CD14-positive monocyte (primary cell): ENCODE data around the gene CSAD. TPM values are rescaled to one million over a fixed set of nuclear protein-coding genes. Genes with fewer than 3 reads are reported as not detected.

Source experiments
- DNase-seq, 3 donors: peaks; one replicate each; pipeline ENCODE4 v3.0.0-alpha.2; 2011 to 2022
- H2AFZ ChIP-seq: 2 replicates; pipeline ENCODE4 v1.6.0; 2012; ENCODE audit warnings: mild to moderate bottlenecking, low read depth, low read length, inconsistent platforms; ENCODE audit not compliant: insufficient read depth, poor library complexity, severe bottlenecking
- H3K27ac ChIP-seq, 2 donors: 1 replicate in 1 of 2; 2 replicates in 1 of 2; pipeline ENCODE4 v1.5.1; 2012 to 2013; ENCODE audit warnings: low read length in 2 of 2, control low read depth in 1 of 2, inconsistent platforms in 1 of 2, low read depth in 1 of 2, mild to moderate bottlenecking in 1 of 2
- H3K27me3 ChIP-seq, 2 donors: one replicate each; pipeline versions ENCODE4 v1.6.0 to v1.6.1; 2011 to 2013; ENCODE audit warnings: low read length in 2 of 2; ENCODE audit not compliant: control insufficient read depth in 2 of 2, insufficient read depth in 2 of 2
- H3K36me3 ChIP-seq, 2 donors: replicated peaks in 1 of 2; 1 replicate in 1 of 2; 2 replicates in 1 of 2; pipeline versions ENCODE4 v1.5.1 to v1.6.1; 2012 to 2013; ENCODE audit warnings: low read length in 2 of 2, control low read depth in 1 of 2, inconsistent platforms in 1 of 2, mild to moderate bottlenecking in 1 of 2; ENCODE audit not compliant: insufficient read depth in 2 of 2, control insufficient read depth in 1 of 2
- H3K4me1 ChIP-seq, 2 donors: 1 replicate in 1 of 2; 2 replicates in 1 of 2; pipeline versions ENCODE4 v1.5.1 to v1.6.1; 2012 to 2013; ENCODE audit warnings: low read length in 2 of 2, control low read depth in 1 of 2, inconsistent platforms in 1 of 2, mild to moderate bottlenecking in 1 of 2, moderate library complexity in 1 of 2; ENCODE audit not compliant: insufficient read depth in 2 of 2, control insufficient read depth in 1 of 2
- H3K4me2 ChIP-seq: replicated peaks from 2 replicates; pipeline ENCODE3; 2012; ENCODE audit warnings: low read length, moderate library complexity, mild to moderate bottlenecking; ENCODE audit not compliant: poor library complexity, severe bottlenecking; ENCODE audit errors: extremely low read depth
- H3K4me3 ChIP-seq, 3 experiments: fragments of 200-600 bp in 1 of 3; sonication (generic) in 1 of 3; replicated peaks in 1 of 3; 1 replicate in 2 of 3; 2 replicates in 1 of 3; pipeline ENCODE4 v1.5.1; 2011 to 2013; ENCODE audit warnings: low read length in 3 of 3, mild to moderate bottlenecking in 3 of 3, control low read depth in 2 of 3, low read depth in 2 of 3, inconsistent platforms in 1 of 3, moderate library complexity in 1 of 3
- H3K79me2 ChIP-seq: 2 replicates; pipeline ENCODE4 v1.6.0; 2012; ENCODE audit warnings: mild to moderate bottlenecking, control low read depth, inconsistent platforms, low read length, moderate library complexity; ENCODE audit not compliant: insufficient read depth
- H3K9ac ChIP-seq: 2 replicates; pipeline ENCODE4 v1.6.0; 2017; ENCODE audit warnings: low read length, mild to moderate bottlenecking; ENCODE audit not compliant: insufficient read depth, poor library complexity, severe bottlenecking
- H3K9me3 ChIP-seq, 2 donors: replicated peaks in 1 of 2; 1 replicate in 1 of 2; 2 replicates in 1 of 2; pipeline versions ENCODE4 v1.5.1 to v1.6.1; 2012 to 2013; ENCODE audit warnings: low read length in 2 of 2, control low read depth in 1 of 2; ENCODE audit not compliant: control insufficient read depth in 1 of 2, insufficient read depth in 1 of 2
- H4K20me1 ChIP-seq: 2 replicates; pipeline ENCODE4 v1.6.0; 2012; ENCODE audit warnings: mild to moderate bottlenecking, low read length, control low read depth, moderate library complexity; ENCODE audit not compliant: insufficient read depth
- H3K27ac Mint-ChIP-seq, 7 donors: one replicate each; pipeline ENCODE4 v1.8.0; 2020; ENCODE audit warnings: mild to moderate bottlenecking in 7 of 7, mixed read lengths in 7 of 7, moderate library complexity in 6 of 7, inconsistent platforms in 2 of 7
- H3K27me3 Mint-ChIP-seq, 3 donors: one replicate each; pipeline ENCODE4 v1.8.0; 2021 to 2022; ENCODE audit warnings: low read depth in 3 of 3, mild to moderate bottlenecking in 3 of 3, mixed read lengths in 3 of 3, moderate library complexity in 3 of 3, inconsistent platforms in 1 of 3
- H3K36me3 Mint-ChIP-seq, 2 donors: one replicate each; pipeline ENCODE4 v1.8.0; 2020; ENCODE audit warnings: mixed read lengths in 2 of 2, inconsistent platforms in 1 of 2, mild to moderate bottlenecking in 1 of 2
- H3K4me1 Mint-ChIP-seq: one replicate; pipeline ENCODE4 v1.8.0; 2020; ENCODE audit warnings: mild to moderate bottlenecking, mixed read lengths
- H3K4me3 Mint-ChIP-seq, 2 donors: one replicate each; pipeline ENCODE4 v1.8.0; 2020; ENCODE audit warnings: mild to moderate bottlenecking in 2 of 2, mixed read lengths in 2 of 2, moderate library complexity in 1 of 2
- H3K9me3 Mint-ChIP-seq, 7 donors: one replicate each; pipeline ENCODE4 v1.8.0; 2020 to 2022; ENCODE audit warnings: mixed read lengths in 7 of 7, mild to moderate bottlenecking in 6 of 7, moderate library complexity in 6 of 7, inconsistent platforms in 2 of 7
- WGBS: methylation state at CpG from one replicate; pipeline ENCODE4 v1.1.5; 2013; ENCODE audit warnings: missing lambda C conversion rate; ENCODE audit not compliant: insufficient coverage; 5-methylcytosine and 5-hydroxymethylcytosine counted together
- intact Hi-C, 2 donors: fragments of 100-400 bp; cut with micrococcal nuclease; formaldehyde crosslinking; loops; one replicate each; pipeline versions ENCODE4 v1.15.0 to v1.15.1; 2023
- polyA plus RNA-seq, 3 donors: library from polyadenylated mRNA; depleted of rRNA in 1 of 3; unstranded in 2 of 3; stranded (reverse) in 1 of 3; fragments of 300-500 nt in 2 of 3; fragments of >200 nt in 1 of 3; fragmentation: Illumina TruSeq in 2 of 3; gene quantifications; 1 replicate in 2 of 3; 2 replicates in 1 of 3; pipeline ENCODE4 v1.2.3, GENCODE V29; 2012 to 2021
- TF ChIP-seq, protein P1 (sequence below): fragments of 200-600 bp; IDR thresholded peaks from one replicate; pipeline ENCODE4 v1.8.0; 2022; ENCODE audit warnings: antibody characterized with exemption, mild to moderate bottlenecking

CSAD gene
- polyA plus RNA-seq, 3 donors: 1.3 to 145 (median 1.4) TPM

DNA sequence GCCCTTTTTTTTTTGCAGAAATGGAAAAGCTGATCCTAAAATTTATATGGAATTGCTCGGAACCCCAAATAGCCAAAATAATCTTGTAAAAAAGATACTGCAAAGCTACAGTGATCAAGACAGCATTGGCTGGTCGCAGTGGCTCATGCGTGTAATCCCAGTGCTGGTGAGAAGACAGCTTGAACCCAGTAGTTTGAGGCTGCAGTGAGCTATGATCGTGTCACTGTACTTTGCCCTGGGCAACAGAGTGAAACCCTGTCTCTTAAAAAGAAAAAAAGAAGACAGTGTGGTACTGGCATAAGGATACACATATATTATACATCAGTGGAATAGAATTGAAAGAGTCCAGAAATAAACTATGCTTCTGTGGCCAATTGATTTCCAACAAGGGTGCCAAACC, 20.9 kb upstream of the CSAD start:
- H3K27ac Mint-ChIP-seq: no peak overlapping the region
- H3K4me1 ChIP-seq: peaks cover 53 to 61% of the 10 kb centered on the region in 2 donors
- DNase-seq: no peak
- TF ChIP-seq, protein P1, sequence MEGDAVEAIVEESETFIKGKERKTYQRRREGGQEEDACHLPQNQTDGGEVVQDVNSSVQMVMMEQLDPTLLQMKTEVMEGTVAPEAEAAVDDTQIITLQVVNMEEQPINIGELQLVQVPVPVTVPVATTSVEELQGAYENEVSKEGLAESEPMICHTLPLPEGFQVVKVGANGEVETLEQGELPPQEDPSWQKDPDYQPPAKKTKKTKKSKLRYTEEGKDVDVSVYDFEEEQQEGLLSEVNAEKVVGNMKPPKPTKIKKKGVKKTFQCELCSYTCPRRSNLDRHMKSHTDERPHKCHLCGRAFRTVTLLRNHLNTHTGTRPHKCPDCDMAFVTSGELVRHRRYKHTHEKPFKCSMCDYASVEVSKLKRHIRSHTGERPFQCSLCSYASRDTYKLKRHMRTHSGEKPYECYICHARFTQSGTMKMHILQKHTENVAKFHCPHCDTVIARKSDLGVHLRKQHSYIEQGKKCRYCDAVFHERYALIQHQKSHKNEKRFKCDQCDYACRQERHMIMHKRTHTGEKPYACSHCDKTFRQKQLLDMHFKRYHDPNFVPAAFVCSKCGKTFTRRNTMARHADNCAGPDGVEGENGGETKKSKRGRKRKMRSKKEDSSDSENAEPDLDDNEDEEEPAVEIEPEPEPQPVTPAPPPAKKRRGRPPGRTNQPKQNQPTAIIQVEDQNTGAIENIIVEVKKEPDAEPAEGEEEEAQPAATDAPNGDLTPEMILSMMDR: no peak
- no peak overlapping the region for H3K4me3 ChIP-seq
- no peak overlapping the region for H3K4me2 ChIP-seq
- no peak overlapping the region for H2AFZ ChIP-seq
- H3K36me3 Mint-ChIP-seq: peaks cover 16 to 19% of the 10 kb centered on the region in 2 donors
- no peaks in the 10 kb centered on the region for H4K20me1 ChIP-seq
- H3K79me2 ChIP-seq: peaks cover 25% of the 10 kb centered on the region
- WGBS: 100% methylated on average over 2 of the region's 4 CpGs
- H3K27ac ChIP-seq: no peak overlapping the region
- H3K9ac ChIP-seq: no peak overlapping the region
- peaks cover 5 to 7% of the 10 kb centered on the region in 2 donors for H3K36me3 ChIP-seq
- intact Hi-C loops: loop anchor here in 1 of 2 donors (2.0 kb wide), 1 partner anchor 43 kb away; no protein-coding TSS in a partner anchor
- H3K27me3 ChIP-seq: no peaks in the 10 kb centered on the region
- H3K27me3 Mint-ChIP-seq: peaks cover 6 to 13% (median 12%) of the 10 kb centered on the region in 3 donors
- H3K9me3 Mint-ChIP-seq: peaks cover 0 to 2% (median 0%) of the 10 kb centered on the region in 7 donors
- peaks cover 64% of the 10 kb centered on the region for H3K4me1 Mint-ChIP-seq
- no peaks in the 10 kb centered on the region for H3K9me3 ChIP-seq
- no peak overlapping the region for H3K4me3 Mint-ChIP-seq

DNA sequence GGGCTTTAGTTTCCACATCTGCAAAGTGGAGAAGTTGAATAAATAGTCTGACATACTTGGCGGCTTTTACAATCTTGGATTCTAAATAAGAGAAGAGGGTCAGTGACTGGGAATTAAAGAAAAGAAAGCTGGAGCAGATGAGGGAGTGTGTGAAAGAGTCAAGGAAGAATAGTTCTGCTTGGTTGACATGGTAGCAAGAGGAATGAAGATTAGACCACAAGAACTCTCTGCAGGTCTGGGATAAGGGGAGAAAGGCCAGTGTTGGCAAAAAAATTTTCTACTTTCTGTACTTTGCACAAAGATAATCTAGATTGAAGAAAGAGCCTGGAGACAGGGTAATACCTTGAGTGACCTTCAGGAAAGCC, 20.4 kb upstream of the CSAD start:
- Histone ChIP-seq H3K9ac (no peak overlapping the region), H2AFZ (peak overlapping the region; percentile 1), H3K36me3 (peaks cover 10 to 12% of the 10 kb centered on the region in 2 donors), H3K27me3 (no peaks in the 10 kb centered on the region), H3K4me3 (no peak overlapping the region), H3K4me2 (peak overlapping the region; percentile 36), H3K9me3 (no peaks in the 10 kb centered on the region), H3K4me1 (peaks cover 49 to 56% of the 10 kb centered on the region in 2 donors), H3K79me2 (peaks cover 25% of the 10 kb centered on the region), H4K20me1 (no peaks in the 10 kb centered on the region), H3K27ac (no peak overlapping the region)
- Mint-ChIP-seq H3K4me3 (peak overlapping the region in 1 of 2 donors; percentile 51), H3K9me3 (peaks cover 0 to 2% (median 0%) of the 10 kb centered on the region in 7 donors), H3K36me3 (peaks cover 21 to 23% of the 10 kb centered on the region in 2 donors), H3K4me1 (peaks cover 59% of the 10 kb centered on the region), H3K27ac (peak overlapping the region in 4 of 7 donors; percentile 6 to 65 (median 30)), H3K27me3 (peaks cover 6 to 14% (median 14%) of the 10 kb centered on the region in 3 donors)
- TF ChIP-seq, protein P1: no peak
- no peak for DNase-seq
- intact Hi-C loops: loop anchor here in 1 of 2 donors (2.0 kb wide), 1 partner anchor 42 kb away; no protein-coding TSS in a partner anchor
- WGBS: 11% methylated on average over 1 of the region's 1 CpG
